WI38 (cell line): ENCODE results near the gene MYO1H.
"Not testable (repeated sequence)": the region's sequence is repeated elsewhere in the genome, so short reads cannot be mapped to it uniquely, and the experiment has no call there.

ENCODE experiments used
- H3K4me3 ChIP-seq: 2 replicates; pipeline ENCODE4 v1.5.1; 2011; ENCODE audit warnings: low read depth, mild to moderate bottlenecking, control low read depth, low read length
- CTCF ChIP-seq: IDR thresholded peaks from 2 replicates; pipeline ENCODE4 v1.5.1; 2012; ENCODE audit warnings: low read depth, mild to moderate bottlenecking, control low read depth, low read length

The MYO1H gene

GRCh38 chr12:109307051-109307450 lies 40.6 kb upstream of the MYO1H start:
- TF ChIP-seq CTCF = no peak
- H3K4me3 ChIP-seq = no peak overlapping the region

GRCh38 chr12:109308534-109309380 lies 38.9 kb upstream of the MYO1H start, which contains the start of gene FOXN4:
FOXN4 (minus strand) TSS chr12:109309284; CDS start chr12:109308321, 963 bp downstream.
- TF ChIP-seq CTCF = no peak
- H3K4me3 ChIP-seq = no peak within 1 kb of the TSS

GRCh38 chr12:109309381-109310246 lies 38.1 kb upstream of the MYO1H start:
- no peak overlapping the region for H3K4me3 ChIP-seq
- no peak for TF ChIP-seq CTCF

- H3K4me3 ChIP-seq = no peak overlapping the region
- TF ChIP-seq CTCF = no peak
Measured at GRCh38 chr12:109310247-109311125, 37.2 kb upstream of the MYO1H start.

- not testable (repeated sequence) for H3K4me3 ChIP-seq
Measured at GRCh38 chr12:109321294-109321693, 26.4 kb upstream of the MYO1H start.

- H3K4me3 ChIP-seq = no peak overlapping the region
- no peak for TF ChIP-seq CTCF
Measured at GRCh38 chr12:109329003-109329402, 18.7 kb upstream of the MYO1H start.

- TF ChIP-seq CTCF = no peak
Measured at GRCh38 chr12:109329686-109330085, 18.0 kb upstream of the MYO1H start.

More at GRCh38 chr12:109329686-109330085, 18.0 kb upstream of the MYO1H start:
- no peak overlapping the region for H3K4me3 ChIP-seq
